ENCODE measurements around the gene CARD18.

The CARD18 gene

GRCh38 chr11:105137286-105137685 is 2.3 kb downstream of the CARD18 start:
- Histone ChIP-seq H3K36me3 (ENCODE audit: control insufficient read depth, insufficient read depth, low read length) (no peaks in the 10 kb centered on the region), H3K4me1 (ENCODE audit: control insufficient read depth, insufficient read depth, low read length) (no peaks in the 10 kb centered on the region), H3K27ac (ENCODE audit: low read length) (no peak overlapping the region), H3K27me3 (ENCODE audit: control insufficient read depth, insufficient read depth, low read length) (no peaks in the 10 kb centered on the region), H3K9me3 (ENCODE audit: control insufficient read depth, insufficient read depth, low read length) (no peaks in the 10 kb centered on the region), H3K4me3 (ENCODE audit: low read length) (no peak overlapping the region)
- WGBS (ENCODE audit: insufficient coverage, insufficient read length), result no CpG with 5 or more reads among the region's 1 CpG
- no peak for DNase-seq (ENCODE audit: low read depth, low spot score)

- Histone ChIP-seq H3K4me3 (ENCODE audit: low read length) (no peak overlapping the region), H3K27me3 (ENCODE audit: control insufficient read depth, insufficient read depth, low read length) (no peaks in the 10 kb centered on the region), H3K9me3 (ENCODE audit: control insufficient read depth, insufficient read depth, low read length) (no peaks in the 10 kb centered on the region), H3K36me3 (ENCODE audit: control insufficient read depth, insufficient read depth, low read length) (no peaks in the 10 kb centered on the region), H3K27ac (ENCODE audit: low read length) (no peak overlapping the region), H3K4me1 (ENCODE audit: control insufficient read depth, insufficient read depth, low read length) (no peaks in the 10 kb centered on the region)
- DNase-seq (ENCODE audit: low read depth, low spot score), result no peak
- WGBS (ENCODE audit: insufficient coverage, insufficient read length), result no CpG with 5 or more reads among the region's 4 CpGs
These were observed 3.7 kb downstream of the CARD18 start for GRCh38 chr11:105135883-105136282.

GRCh38 chr11:105132716-105133511 is 6.7 kb downstream of the CARD18 start:
- no peaks in the 10 kb centered on the region for H3K36me3 ChIP-seq (ENCODE audit: control insufficient read depth, insufficient read depth, low read length)
- no peaks in the 10 kb centered on the region for H3K4me1 ChIP-seq (ENCODE audit: control insufficient read depth, insufficient read depth, low read length)
- no peak overlapping the region for H3K4me3 ChIP-seq (ENCODE audit: low read length)
- WGBS (ENCODE audit: insufficient coverage, insufficient read length), result no CpG with 5 or more reads among the region's 8 CpGs
- no peaks in the 10 kb centered on the region for H3K27me3 ChIP-seq (ENCODE audit: control insufficient read depth, insufficient read depth, low read length)
- no peak for DNase-seq (ENCODE audit: low read depth, low spot score)
- H3K9me3 ChIP-seq (ENCODE audit: control insufficient read depth, insufficient read depth, low read length), result no peaks in the 10 kb centered on the region
- H3K27ac ChIP-seq (ENCODE audit: low read length), result no peak overlapping the region

- Histone ChIP-seq H3K27me3 (ENCODE audit: control insufficient read depth, insufficient read depth, low read length) (no peaks in the 10 kb centered on the region), H3K4me3 (ENCODE audit: low read length) (no peak overlapping the region), H3K27ac (ENCODE audit: low read length) (no peak overlapping the region), H3K36me3 (ENCODE audit: control insufficient read depth, insufficient read depth, low read length) (no peaks in the 10 kb centered on the region), H3K9me3 (ENCODE audit: control insufficient read depth, insufficient read depth, low read length) (no peaks in the 10 kb centered on the region), H3K4me1 (ENCODE audit: control insufficient read depth, insufficient read depth, low read length) (no peaks in the 10 kb centered on the region)
- no peak for DNase-seq (ENCODE audit: low read depth, low spot score)
- no CpG with 5 or more reads among the region's 3 CpGs for WGBS (ENCODE audit: insufficient coverage, insufficient read length)
These were observed 9.3 kb downstream of the CARD18 start for GRCh38 chr11:105130189-105130813.

- no peak for DNase-seq (ENCODE audit: low read depth, low spot score)
- no peaks in the 10 kb centered on the region for H3K9me3 ChIP-seq (ENCODE audit: control insufficient read depth, insufficient read depth, low read length)
- H3K4me3 ChIP-seq (ENCODE audit: low read length), result no peak overlapping the region
- no peak overlapping the region for H3K27ac ChIP-seq (ENCODE audit: low read length)
- whole genome bisulfite sequencing (ENCODE audit: insufficient coverage, insufficient read length), result no CpG with 5 or more reads among the region's 2 CpGs
- no peaks in the 10 kb centered on the region for H3K27me3 ChIP-seq (ENCODE audit: control insufficient read depth, insufficient read depth, low read length)
- H3K36me3 ChIP-seq (ENCODE audit: control insufficient read depth, insufficient read depth, low read length), result no peaks in the 10 kb centered on the region
- H3K4me1 ChIP-seq (ENCODE audit: control insufficient read depth, insufficient read depth, low read length), result no peaks in the 10 kb centered on the region
These were observed 14.8 kb downstream of the CARD18 start for GRCh38 chr11:105124756-105125155.

- DNase-seq (ENCODE audit: low read depth, low spot score), result no peak
- no CpG with 5 or more reads among the region's 13 CpGs for WGBS (ENCODE audit: insufficient coverage, insufficient read length)
- no peaks in the 10 kb centered on the region for H3K9me3 ChIP-seq (ENCODE audit: control insufficient read depth, insufficient read depth, low read length)
- H3K27me3 ChIP-seq (ENCODE audit: control insufficient read depth, insufficient read depth, low read length), result no peaks in the 10 kb centered on the region
- no peaks in the 10 kb centered on the region for H3K36me3 ChIP-seq (ENCODE audit: control insufficient read depth, insufficient read depth, low read length)
- no peaks in the 10 kb centered on the region for H3K4me1 ChIP-seq (ENCODE audit: control insufficient read depth, insufficient read depth, low read length)
- H3K4me3 ChIP-seq (ENCODE audit: low read length), result no peak overlapping the region
- no peak overlapping the region for H3K27ac ChIP-seq (ENCODE audit: low read length)
These were observed 28.2 kb downstream of the CARD18 start for GRCh38 chr11:105111145-105111944.

- H3K27me3 ChIP-seq (ENCODE audit: control insufficient read depth, insufficient read depth, low read length), result no peaks in the 10 kb centered on the region
- no CpG with 5 or more reads among the region's 2 CpGs for WGBS (ENCODE audit: insufficient coverage, insufficient read length)
- H3K4me1 ChIP-seq (ENCODE audit: control insufficient read depth, insufficient read depth, low read length), result no peaks in the 10 kb centered on the region
- H3K36me3 ChIP-seq (ENCODE audit: control insufficient read depth, insufficient read depth, low read length), result no peaks in the 10 kb centered on the region
- H3K4me3 ChIP-seq (ENCODE audit: low read length), result no peak overlapping the region
- H3K9me3 ChIP-seq (ENCODE audit: control insufficient read depth, insufficient read depth, low read length), result no peaks in the 10 kb centered on the region
- no peak overlapping the region for H3K27ac ChIP-seq (ENCODE audit: low read length)
- no peak for DNase-seq (ENCODE audit: low read depth, low spot score)
These were observed 28.9 kb downstream of the CARD18 start for GRCh38 chr11:105110688-105111030.

GRCh38 chr11:105109855-105110687 is 29.5 kb downstream of the CARD18 start:
- no peak overlapping the region for H3K4me3 ChIP-seq (ENCODE audit: low read length)
- no peak overlapping the region for H3K27ac ChIP-seq (ENCODE audit: low read length)
- H3K4me1 ChIP-seq (ENCODE audit: control insufficient read depth, insufficient read depth, low read length), result no peaks in the 10 kb centered on the region
- no peaks in the 10 kb centered on the region for H3K36me3 ChIP-seq (ENCODE audit: control insufficient read depth, insufficient read depth, low read length)
- DNase-seq (ENCODE audit: low read depth, low spot score), result no peak
- H3K9me3 ChIP-seq (ENCODE audit: control insufficient read depth, insufficient read depth, low read length), result no peaks in the 10 kb centered on the region
- H3K27me3 ChIP-seq (ENCODE audit: control insufficient read depth, insufficient read depth, low read length), result no peaks in the 10 kb centered on the region
- WGBS (ENCODE audit: insufficient coverage, insufficient read length), result no CpG with 5 or more reads among the region's 8 CpGs

GRCh38 chr11:105109321-105109720 is 30.2 kb downstream of the CARD18 start:
- Histone ChIP-seq H3K4me3 (ENCODE audit: low read length) (no peak overlapping the region), H3K27me3 (ENCODE audit: control insufficient read depth, insufficient read depth, low read length) (no peaks in the 10 kb centered on the region), H3K36me3 (ENCODE audit: control insufficient read depth, insufficient read depth, low read length) (no peaks in the 10 kb centered on the region), H3K27ac (ENCODE audit: low read length) (no peak overlapping the region), H3K4me1 (ENCODE audit: control insufficient read depth, insufficient read depth, low read length) (no peaks in the 10 kb centered on the region), H3K9me3 (ENCODE audit: control insufficient read depth, insufficient read depth, low read length) (no peaks in the 10 kb centered on the region)
- DNase-seq (ENCODE audit: low read depth, low spot score), result no peak
- WGBS (ENCODE audit: insufficient coverage, insufficient read length), result no CpG with 5 or more reads among the region's 1 CpG

GRCh38 chr11:105108247-105108646 is 31.3 kb downstream of the CARD18 start:
- no peaks in the 10 kb centered on the region for H3K36me3 ChIP-seq (ENCODE audit: control insufficient read depth, insufficient read depth, low read length)
- H3K4me3 ChIP-seq (ENCODE audit: low read length), result no peak overlapping the region
- H3K4me1 ChIP-seq (ENCODE audit: control insufficient read depth, insufficient read depth, low read length), result no peaks in the 10 kb centered on the region
- no peaks in the 10 kb centered on the region for H3K27me3 ChIP-seq (ENCODE audit: control insufficient read depth, insufficient read depth, low read length)
- no peaks in the 10 kb centered on the region for H3K9me3 ChIP-seq (ENCODE audit: control insufficient read depth, insufficient read depth, low read length)
- no CpG with 5 or more reads among the region's 1 CpG for WGBS (ENCODE audit: insufficient coverage, insufficient read length)
- no peak for DNase-seq (ENCODE audit: low read depth, low spot score)
- no peak overlapping the region for H3K27ac ChIP-seq (ENCODE audit: low read length)
